ENCODE measurements around the gene TEX26. TPM values are rescaled to one million over a fixed set of nuclear protein-coding genes. Genes with fewer than 3 reads are reported as not detected.

TEX26 gene
- total RNA-seq = not detected

GRCh38 chr13:30932481-30933353, at the start of gene TEX26:
Gene TEX26 (plus strand): TSS chr13:30932656. CDS start chr13:30932716, 60 bp downstream.
- TF ChIP-seq CTCF (IDR thresholded peaks at IDR 0.05) = peak in 1 of 3 experiments; percentile 25
- Histone ChIP-seq H3K4me3 (peak within 1 kb of the TSS; percentile 14 to 46), H3K9me3 (no peaks in the 10 kb centered on the region), H3K36me3 (no peaks in the 10 kb centered on the region), H3K4me1 (peaks cover 0 to 4% of the 10 kb centered on the region in 2 donors), H3K27me3 (no peaks in the 10 kb centered on the region), H3K27ac (no peak within 1 kb of the TSS)
- DNase-seq (ENCODE audit: low spot score in 2 of 2) = no peak
- intact Hi-C loops (cut with DNase I) = no loop called here

- no peak overlapping the region for H3K27ac ChIP-seq
Measured at GRCh38 chr13:30882996-30883766, 49.3 kb upstream of the TEX26 start.

GRCh38 chr13:30884543-30884942, 47.9 kb upstream of the TEX26 start:
- H3K4me3 ChIP-seq = no peak overlapping the region
- H3K27ac ChIP-seq = no peak overlapping the region
- no peaks in the 10 kb centered on the region for H3K9me3 ChIP-seq
- DNase-seq (ENCODE audit: low spot score in 2 of 2) = no peak
- peaks cover 0 to 26% of the 10 kb centered on the region in 2 donors for H3K4me1 ChIP-seq
- TF ChIP-seq CTCF (IDR thresholded peaks at IDR 0.05) = no peak
- H3K27me3 ChIP-seq = no peaks in the 10 kb centered on the region
- no peaks in the 10 kb centered on the region for H3K36me3 ChIP-seq
- intact Hi-C loops (cut with DNase I) = no loop called here

More at GRCh38 chr13:30882996-30883766, 49.3 kb upstream of the TEX26 start:
- Histone ChIP-seq H3K4me1 (peaks cover 0 to 33% of the 10 kb centered on the region in 2 donors), H3K27me3 (no peaks in the 10 kb centered on the region), H3K9me3 (no peaks in the 10 kb centered on the region), H3K4me3 (no peak overlapping the region), H3K36me3 (no peaks in the 10 kb centered on the region)
- no peak for DNase-seq (ENCODE audit: low spot score in 2 of 2)
- intact Hi-C loops (cut with DNase I) = loop anchor here (1.0 kb wide), 1 partner anchor 12 kb away; no protein-coding TSS in a partner anchor
- TF ChIP-seq CTCF (IDR thresholded peaks at IDR 0.05) = no peak

GRCh38 chr13:30889196-30889690, 43.2 kb upstream of the TEX26 start:
- DNase-seq (ENCODE audit: low spot score in 2 of 2) = no peak
- no peak for TF ChIP-seq CTCF (IDR thresholded peaks at IDR 0.05)
- Histone ChIP-seq H3K4me3 (no peak overlapping the region), H3K4me1 (peaks cover 0 to 5% of the 10 kb centered on the region in 2 donors), H3K9me3 (no peaks in the 10 kb centered on the region), H3K36me3 (no peaks in the 10 kb centered on the region), H3K27me3 (no peaks in the 10 kb centered on the region), H3K27ac (no peak overlapping the region)
- intact Hi-C loops (cut with DNase I) = no loop called here

- no peak overlapping the region for H3K4me3 ChIP-seq
- no peaks in the 10 kb centered on the region for H3K9me3 ChIP-seq
- no peaks in the 10 kb centered on the region for H3K27me3 ChIP-seq
- peak; percentile 13 to 53 (median 40) for TF ChIP-seq CTCF (IDR thresholded peaks at IDR 0.05)
- H3K4me1 ChIP-seq = peaks cover 14 to 31% of the 10 kb centered on the region in 2 donors
- intact Hi-C loops (cut with DNase I) = no loop called here
- no peaks in the 10 kb centered on the region for H3K36me3 ChIP-seq
- DNase-seq (ENCODE audit: low spot score in 2 of 2) = peak in 1 of 2 donors; percentile 86
- no peak overlapping the region for H3K27ac ChIP-seq
Measured at GRCh38 chr13:30892966-30893365, 39.5 kb upstream of the TEX26 start.
